NCI-H1694 treated with DMSO at 0.1 percent for 48 hours (cell line): ENCODE results near the gene ZNF470.

ENCODE experiments used
- DNase-seq: peaks from one replicate; lab custom pipeline; 2025; lab: John Stamatoyannopoulos, UW

ZNF470 gene

GRCh38 chr19:56608274-56608964 lies 41.2 kb downstream of the ZNF470 start:
- no peak for DNase-seq

- DNase-seq, result no peak
These were observed 44.0 kb downstream of the ZNF470 start for GRCh38 chr19:56611288-56611687.

- no peak for DNase-seq
These were observed 45.5 kb downstream of the ZNF470 start for GRCh38 chr19:56612737-56613136.

GRCh38 chr19:56613639-56614038 lies 46.4 kb downstream of the ZNF470 start:
- no peak for DNase-seq

GRCh38 chr19:56617531-56617930 lies 50.3 kb downstream of the ZNF470 start:
- DNase-seq, result no peak

- no peak for DNase-seq
These were observed 51.9 kb downstream of the ZNF470 start for GRCh38 chr19:56619121-56619520.

GRCh38 chr19:56622374-56622773 lies 55.1 kb downstream of the ZNF470 start:
- no peak for DNase-seq

GRCh38 chr19:56623006-56623405 lies 55.7 kb downstream of the ZNF470 start:
- DNase-seq, result no peak

- DNase-seq, result no peak
These were observed 58.4 kb downstream of the ZNF470 start for GRCh38 chr19:56625708-56626107.

GRCh38 chr19:56633021-56633420 lies 65.8 kb downstream of the ZNF470 start:
- DNase-seq, result no peak

GRCh38 chr19:56637976-56638555 lies 70.8 kb downstream of the ZNF470 start:
- no peak for DNase-seq
